HL-60 (cell line): ENCODE data around the gene PLOD3.
"Not testable (repeated sequence)": the region's sequence is repeated elsewhere in the genome, so short reads cannot be mapped to it uniquely, and the experiment has no call there.

Experiments
- DNase-seq, 2 experiments: peaks; one replicate each; pipeline ENCODE4 v3.0.0-alpha.2; 2010 to 2020; ENCODE audit warnings: low read depth in 1 of 2, low spot score in 1 of 2
- H3K27ac ChIP-seq: fragments of 250-450 bp; sonication (Bioruptor Pico); replicated peaks from 2 replicates; pipeline ENCODE4 v1.5.1; 2020; ENCODE audit warnings: mild to moderate bottlenecking, moderate library complexity
- H3K27me3 ChIP-seq: fragments of 250-450 bp; sonication (Bioruptor Pico); 2 replicates; pipeline ENCODE4 v1.5.1; 2021; ENCODE audit warnings: mild to moderate bottlenecking, moderate library complexity; ENCODE audit not compliant: insufficient read depth, poor library complexity, severe bottlenecking
- H3K4me3 ChIP-seq: replicated peaks from 2 replicates; pipeline ENCODE4 v1.5.1; 2011; ENCODE audit warnings: mild to moderate bottlenecking, control low read depth, low read length; ENCODE audit not compliant: insufficient read depth
- CTCF ChIP-seq: IDR thresholded peaks from one replicate; pipeline ENCODE4 v1.5.1; 2011; ENCODE audit warnings: low read length, control low read depth, inconsistent platforms; ENCODE audit not compliant: insufficient read depth
- GABPA ChIP-seq: IDR thresholded peaks from 2 replicates; pipeline ENCODE4 v1.6.1; 2012; ENCODE audit warnings: low read depth
- POLR2AphosphoS5 ChIP-seq: IDR thresholded peaks from 2 replicates; pipeline ENCODE4 v1.6.1; 2012; ENCODE audit warnings: low read depth
- REST ChIP-seq: IDR thresholded peaks from 2 replicates; pipeline ENCODE4 v1.6.1; 2012; ENCODE audit warnings: low read depth; ENCODE audit not compliant: insufficient replicate concordance
- SPI1 ChIP-seq: IDR thresholded peaks from 2 replicates; pipeline ENCODE4 v1.6.1; 2012; ENCODE audit warnings: low read depth, mild to moderate bottlenecking, borderline replicate concordance

Gene PLOD3

GRCh38 chr7:101200862-101201599 is 16.4 kb downstream of the PLOD3 start, which contains the start of gene MOGAT3:
Gene MOGAT3, minus strand, starts transcription at chr7:101201036. Its CDS starts 182 bp downstream, at chr7:101200854.
- peaks cover 21% of the 10 kb centered on the region for H3K27me3 ChIP-seq
- TF ChIP-seq CTCF (no peak), REST (no peak), POLR2AphosphoS5 (no peak), SPI1 (no peak), GABPA (no peak)
- H3K4me3 ChIP-seq, result no peak within 1 kb of the TSS
- no peak for DNase-seq
- no peak within 1 kb of the TSS for H3K27ac ChIP-seq

GRCh38 chr7:101200504-101200861 is 16.9 kb downstream of the PLOD3 start:
- H3K27ac ChIP-seq, result no peak overlapping the region
- no peak overlapping the region for H3K4me3 ChIP-seq
- H3K27me3 ChIP-seq, result peaks cover 21% of the 10 kb centered on the region
- TF ChIP-seq REST (no peak), GABPA (no peak), POLR2AphosphoS5 (no peak), SPI1 (no peak), CTCF (no peak)
- DNase-seq, result no peak

GRCh38 chr7:101199522-101199921 is 17.9 kb downstream of the PLOD3 start:
- not testable (repeated sequence) for DNase-seq, H3K27ac ChIP-seq, H3K4me3 ChIP-seq
- peaks cover 21% of the 10 kb centered on the region for H3K27me3 ChIP-seq

GRCh38 chr7:101198476-101198875 is 18.9 kb downstream of the PLOD3 start:
- Histone ChIP-seq H3K4me3 (no peak overlapping the region), H3K27ac (no peak overlapping the region), H3K27me3 (peaks cover 21% of the 10 kb centered on the region)
- no peak for DNase-seq
- TF ChIP-seq SPI1 (no peak), CTCF (no peak), GABPA (no peak), POLR2AphosphoS5 (no peak), REST (no peak)
